Measurements from ENCODE around the gene MYOD1. TPM values are rescaled to one million over a fixed set of nuclear protein-coding genes. Genes with fewer than 3 reads are reported as not detected.
A peak's percentile ranks its signal among the peaks of the same experiment; 100 is the strongest.

MYOD1 gene
- total and polyA plus RNA-seq, 9 of the 15 experiments (the other 6 are each of a cell fraction or from before 2014, with no cell fraction given): not detected

- CTCF ChIA-PET (ENCODE audit: low intra/inter-chr PET ratio): no interaction called here
- 18% methylated on average over 8 of the region's 9 CpGs for WGBS (ENCODE audit: insufficient coverage, low coverage, missing lambda C conversion rate)
- peak; percentile 90 for TF ChIP-seq NFIC (IDR thresholded peaks at IDR 0.05)
- no peak for TF ChIP-seq HNRNPL (IDR thresholded peaks at IDR 0.05; ENCODE audit: low read depth, low read length)
- TF ChIP-seq ZBTB34 (CRISPR knock-in tag; IDR thresholded peaks at IDR 0.05): no peak
- TF ChIP-seq ESRRA (IDR thresholded peaks at IDR 0.05; ENCODE audit: borderline replicate concordance, low read depth): peak; percentile 89
- 0 out of 4 replicates have a peak, but pooled peaks of 1 of the 2 experiments have one; percentile 32 for TF ChIP-seq FOXK2 (conservative IDR thresholded peaks at IDR 0.05 in 1 of 2, IDR thresholded peaks at IDR 0.05 in 1 of 2; ENCODE audit: low read depth in 2 of 2)
- TF ChIP-seq CHD7 (IDR thresholded peaks at IDR 0.05; ENCODE audit: low read depth, low read length): no peak
These were observed 50.8 kb downstream of the MYOD1 start for GRCh38 chr11:17770048-17770652.

More at GRCh38 chr11:17770048-17770652, 50.8 kb downstream of the MYOD1 start:
- Histone ChIP-seq H3K4me1 (replicated peaks in 1 of 2; ENCODE audit: control insufficient read depth in 2 of 2, insufficient read depth in 2 of 2, low read length in 2 of 2) (peaks cover 4 to 16% of the 10 kb centered on the region in 2 experiments; a peak in 3 of 5 replicates), H3K4me2 (ENCODE audit: insufficient read depth, low read length) (no peak overlapping the region), H3K4me3 (no peak overlapping the region), H3K36me3 (ENCODE audit: control insufficient read depth, insufficient read depth, low read length) (no peaks in the 10 kb centered on the region), H3K9me3 (replicated peaks; ENCODE audit: control insufficient read depth, insufficient read depth, low read depth, low read length) (no peaks in the 10 kb centered on the region), H3K79me2 (ENCODE audit: control insufficient read depth, insufficient read depth, low read length) (no peaks in the 10 kb centered on the region), H3K9me1 (ENCODE audit: control insufficient read depth, insufficient read depth, low read length) (no peaks in the 10 kb centered on the region), H2AFZ (ENCODE audit: low read depth, low read length) (no peak overlapping the region), H3K27me3 (ENCODE audit: control insufficient read depth in 2 of 2, insufficient read depth in 2 of 2, low read length in 2 of 2) (peaks cover 21 to 58% of the 10 kb centered on the region in 2 experiments; a peak in 4 of 5 replicates), H3K27ac (ENCODE audit: extremely low read depth, low read depth, low read length) (no peak overlapping the region), H4K20me1 (replicated peaks; ENCODE audit: control insufficient read depth, insufficient read depth, low read length) (peaks cover 11% of the 10 kb centered on the region; the same call in 1 of the 2 replicates), H3K9ac (ENCODE audit: insufficient read depth in 1 of 2, low read depth in 2 of 2, low read length in 2 of 2) (no peak overlapping the region)
- DNase-seq (ENCODE audit: extremely low read depth in 1 of 4, low spot score in 3 of 4) (peak; percentile 60 to 74 (median 69)), FAIRE-seq (no peak), ATAC-seq (peak; percentile 77)
- BruUV-seq (replicated peaks): no TSS peak
- POLR2A ChIA-PET: no interaction called here
- in situ Hi-C loops (cut with MboI): no loop called here
- intact Hi-C loops (cut with micrococcal nuclease): no loop called here
